AG08396 (cell line): ENCODE results near the gene GRM1.

ENCODE experiments used
- DNase-seq: peaks from one replicate; pipeline ENCODE4 v3.0.0; 2012; ENCODE audit warnings: low spot score, mixed read lengths

The GRM1 gene

DNA sequence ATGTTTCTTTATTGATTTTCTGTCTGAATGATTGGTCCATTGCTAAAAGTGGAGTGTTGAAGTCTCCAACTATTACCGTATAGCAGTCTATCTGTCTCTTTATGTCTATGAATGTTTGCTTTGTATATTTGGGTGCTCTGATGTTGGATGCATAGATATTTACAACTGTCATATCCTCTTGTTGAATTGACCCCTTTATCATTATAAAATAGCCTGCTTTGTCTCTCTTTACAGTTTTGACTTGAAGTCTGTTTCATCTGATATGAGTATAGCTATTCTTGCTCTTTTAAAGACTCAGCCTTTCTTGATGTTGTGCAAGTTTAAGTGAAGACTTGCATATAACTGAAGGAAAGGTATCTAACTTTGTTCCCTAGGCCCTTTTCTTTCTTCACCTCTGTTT is 341.0 kb downstream of the GRM1 start:
- DNase-seq = no peak

- DNase-seq = no peak
These were observed 352.6 kb downstream of the GRM1 start for GRCh38 chr6:146381486-146381885.

DNA sequence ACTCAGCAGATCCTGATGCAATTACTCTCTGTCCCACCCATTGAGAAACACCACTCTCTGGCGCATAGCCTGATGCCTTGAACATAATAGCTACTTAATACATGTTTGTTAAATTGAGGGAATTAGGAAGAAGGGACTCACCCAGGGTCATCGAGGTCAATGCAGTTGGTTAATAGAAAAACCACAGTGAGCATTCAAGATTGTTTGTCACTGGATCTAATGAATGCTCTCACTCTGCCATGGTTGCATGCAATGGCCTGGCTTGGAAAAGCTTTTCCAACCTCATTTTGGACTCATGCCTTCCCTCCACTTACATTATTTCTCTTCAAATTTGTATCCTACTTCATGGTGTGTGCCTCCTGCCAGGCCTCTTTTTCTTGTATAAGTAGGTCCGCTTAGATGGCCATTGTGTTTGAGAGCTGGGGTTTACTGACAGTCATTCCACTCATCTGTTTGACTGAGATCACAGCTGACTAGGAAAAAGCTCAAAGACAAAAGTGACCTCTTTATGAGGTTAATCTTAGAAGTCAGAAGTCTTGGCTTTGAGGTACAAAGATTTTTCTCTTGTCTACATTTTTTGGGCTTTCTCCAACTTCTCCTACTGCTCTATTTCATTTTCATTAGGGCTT is 360.0 kb downstream of the GRM1 start:
- DNase-seq = no peak

GRCh38 chr6:146389740-146390139 is 360.9 kb downstream of the GRM1 start:
- no peak for DNase-seq

- no peak for DNase-seq
These were observed 368.8 kb downstream of the GRM1 start for GRCh38 chr6:146397638-146398037.

DNA sequence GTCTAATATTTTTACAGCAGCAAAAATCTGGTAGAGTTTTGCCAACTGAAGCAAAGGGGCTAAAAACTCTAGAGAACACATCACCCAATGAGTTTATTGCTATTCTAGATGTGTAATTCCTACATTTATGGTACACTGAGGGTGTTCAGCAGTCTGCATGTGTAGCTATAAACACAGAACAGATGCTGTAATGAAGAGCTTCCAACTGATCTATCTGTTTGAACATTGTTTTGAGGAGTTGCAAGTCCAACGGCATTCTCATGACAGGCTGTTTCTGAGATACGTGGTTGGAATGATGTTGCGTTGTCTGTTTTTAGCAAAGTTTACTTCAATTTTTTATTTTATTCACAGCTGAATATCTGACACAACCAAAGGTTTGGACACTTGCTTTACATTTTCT is 373.6 kb downstream of the GRM1 start:
- no peak for DNase-seq

- DNase-seq = no peak
These were observed 379.7 kb downstream of the GRM1 start for GRCh38 chr6:146408583-146408982.

DNA sequence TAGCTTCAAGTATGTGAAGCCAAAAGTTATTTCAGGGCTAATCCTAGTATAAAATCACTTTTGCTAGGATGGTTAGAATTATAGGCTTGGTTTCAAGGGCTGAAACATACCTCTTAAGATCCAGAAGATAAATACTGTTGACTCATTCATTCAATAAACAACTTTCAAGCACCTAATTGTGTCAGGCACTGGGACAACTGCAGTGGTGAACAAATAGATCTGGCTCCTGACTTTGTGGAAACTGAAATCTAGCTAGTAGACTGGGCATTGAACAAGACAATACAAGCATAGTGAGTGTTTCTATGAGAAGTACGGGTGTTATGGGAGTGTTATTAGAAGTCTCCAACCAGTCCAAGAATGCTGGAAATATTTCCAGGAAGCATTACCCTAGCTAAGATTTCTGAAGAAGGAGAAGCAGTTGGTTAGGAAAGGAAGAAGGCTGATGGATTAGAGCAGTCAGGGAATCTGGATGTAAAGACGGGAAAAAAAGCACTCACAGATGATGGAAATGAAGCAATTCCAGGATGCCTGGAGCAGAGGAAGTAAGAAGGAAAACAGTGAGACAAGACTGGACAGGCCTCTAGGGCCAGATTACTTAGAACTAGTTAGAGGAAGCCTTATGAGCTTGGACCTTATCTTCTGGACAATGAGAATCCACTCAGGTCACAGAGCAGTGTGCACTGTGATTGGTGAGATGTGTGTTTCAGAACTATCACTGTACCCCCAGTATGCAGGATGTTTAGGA is 382.2 kb downstream of the GRM1 start:
- no peak for DNase-seq

- no peak for DNase-seq
These were observed 390.7 kb downstream of the GRM1 start for GRCh38 chr6:146419576-146419975.

- DNase-seq = no peak
These were observed 391.4 kb downstream of the GRM1 start for GRCh38 chr6:146420255-146420654.

- DNase-seq = no peak
These were observed 394.0 kb downstream of the GRM1 start for GRCh38 chr6:146422789-146423375.

- no peak for DNase-seq
These were observed 394.6 kb downstream of the GRM1 start for GRCh38 chr6:146423452-146423851.

DNA sequence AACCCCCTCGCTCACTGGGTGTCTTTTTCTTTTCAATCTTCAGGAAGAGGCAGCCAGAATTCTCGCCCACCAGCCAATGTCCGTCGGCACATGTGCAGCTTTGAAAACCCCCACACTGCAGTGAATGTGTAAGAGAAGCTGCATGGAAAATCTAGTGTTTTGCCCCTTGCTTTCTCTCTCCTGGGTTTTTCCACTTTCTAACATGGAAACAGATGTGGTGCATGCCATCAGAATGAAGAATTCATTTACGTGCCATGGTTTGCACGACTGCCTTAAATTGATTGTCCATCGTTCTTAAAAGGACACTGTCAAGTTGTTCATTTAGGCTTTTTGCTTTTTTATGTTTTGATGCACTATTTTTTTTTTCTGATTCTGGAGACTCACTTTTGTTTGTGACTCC is 397.7 kb downstream of the GRM1 start:
- no peak for DNase-seq

DNA sequence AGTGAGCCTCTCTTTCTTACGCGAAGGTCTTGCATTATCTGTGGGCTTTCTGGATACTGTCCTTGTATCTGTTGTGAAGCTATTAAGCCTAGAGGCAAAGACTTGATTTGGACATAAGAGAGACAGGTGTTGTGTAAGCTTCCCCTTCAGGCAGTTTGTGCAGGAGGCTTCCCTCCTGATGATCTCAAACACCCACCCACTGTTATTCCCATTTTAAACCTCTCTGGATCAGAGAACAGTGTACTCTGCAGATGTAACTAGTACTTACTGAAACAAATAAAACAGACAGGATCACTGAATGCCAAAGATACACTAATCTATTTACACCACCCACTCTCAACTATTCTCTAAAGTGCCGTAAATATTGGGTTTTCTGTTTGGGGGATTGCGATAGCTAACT is 401.0 kb downstream of the GRM1 start:
- DNase-seq = no peak

DNA sequence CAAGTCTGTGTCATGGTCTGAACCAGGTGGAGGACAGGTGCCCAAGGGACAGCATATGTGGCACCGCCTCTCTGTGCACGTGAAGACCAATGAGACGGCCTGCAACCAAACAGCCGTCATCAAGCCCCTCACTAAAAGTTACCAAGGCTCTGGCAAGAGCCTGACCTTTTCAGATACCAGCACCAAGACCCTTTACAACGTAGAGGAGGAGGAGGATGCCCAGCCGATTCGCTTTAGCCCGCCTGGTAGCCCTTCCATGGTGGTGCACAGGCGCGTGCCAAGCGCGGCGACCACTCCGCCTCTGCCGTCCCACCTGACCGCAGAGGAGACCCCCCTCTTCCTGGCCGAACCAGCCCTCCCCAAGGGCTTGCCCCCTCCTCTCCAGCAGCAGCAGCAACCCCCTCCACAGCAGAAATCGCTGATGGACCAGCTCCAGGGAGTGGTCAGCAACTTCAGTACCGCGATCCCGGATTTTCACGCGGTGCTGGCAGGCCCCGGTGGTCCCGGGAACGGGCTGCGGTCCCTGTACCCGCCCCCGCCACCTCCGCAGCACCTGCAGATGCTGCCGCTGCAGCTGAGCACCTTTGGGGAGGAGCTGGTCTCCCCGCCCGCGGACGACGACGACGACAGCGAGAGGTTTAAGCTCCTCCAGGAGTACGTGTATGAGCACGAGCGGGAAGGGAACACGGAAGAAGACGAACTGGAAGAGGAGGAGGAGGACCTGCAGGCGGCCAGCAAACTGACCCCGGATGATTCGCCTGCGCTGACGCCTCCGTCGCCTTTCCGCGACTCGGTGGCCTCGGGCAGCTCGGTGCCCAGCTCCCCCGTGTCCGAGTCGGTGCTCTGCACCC is 405.2 kb downstream of the GRM1 start:
- DNase-seq = no peak

DNA sequence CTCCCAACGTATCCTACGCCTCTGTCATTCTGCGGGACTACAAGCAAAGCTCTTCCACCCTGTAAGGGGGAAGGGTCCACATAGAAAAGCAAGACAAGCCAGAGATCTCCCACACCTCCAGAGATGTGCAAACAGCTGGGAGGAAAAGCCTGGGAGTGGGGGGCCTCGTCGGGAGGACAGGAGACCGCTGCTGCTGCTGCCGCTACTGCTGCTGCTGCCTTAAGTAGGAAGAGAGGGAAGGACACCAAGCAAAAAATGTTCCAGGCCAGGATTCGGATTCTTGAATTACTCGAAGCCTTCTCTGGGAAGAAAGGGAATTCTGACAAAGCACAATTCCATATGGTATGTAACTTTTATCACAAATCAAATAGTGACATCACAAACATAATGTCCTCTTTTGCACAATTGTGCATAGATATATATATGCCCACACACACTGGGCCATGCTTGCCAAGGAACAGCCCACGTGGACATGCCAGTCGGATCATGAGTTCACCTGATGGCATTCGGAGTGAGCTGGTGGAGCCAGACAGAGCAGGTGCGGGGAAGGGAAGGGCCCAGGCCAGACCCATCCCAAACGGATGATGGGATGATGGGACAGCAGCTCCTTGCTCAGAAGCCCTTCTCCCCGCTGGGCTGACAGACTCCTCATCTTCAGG is 406.0 kb downstream of the GRM1 start:
- DNase-seq = no peak

GRCh38 chr6:146441907-146442306 is 413.0 kb downstream of the GRM1 start:
- no peak for DNase-seq

GRCh38 chr6:146444189-146444588 is 415.3 kb downstream of the GRM1 start:
- no peak for DNase-seq

DNA sequence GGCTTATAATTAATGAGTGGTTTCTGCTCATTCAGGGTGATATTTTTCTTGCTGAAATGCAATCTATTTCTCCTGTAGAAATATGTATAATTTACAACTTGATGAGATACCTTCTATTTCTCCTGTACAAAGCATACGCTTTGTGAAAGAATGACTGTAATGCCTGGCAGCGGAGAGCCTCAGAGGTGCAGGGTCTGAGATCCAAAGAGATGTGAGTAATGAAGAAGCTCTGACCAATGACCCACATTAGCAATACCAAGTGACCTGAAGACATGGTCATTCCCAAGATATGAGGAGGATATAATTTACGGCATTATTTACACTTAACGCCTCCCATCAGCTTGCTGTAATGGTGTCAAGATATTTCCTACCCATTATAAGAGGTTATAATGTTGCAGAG is 416.4 kb downstream of the GRM1 start:
- no peak for DNase-seq

GRCh38 chr6:146456886-146457285 is 428.0 kb downstream of the GRM1 start:
- DNase-seq = no peak

DNA sequence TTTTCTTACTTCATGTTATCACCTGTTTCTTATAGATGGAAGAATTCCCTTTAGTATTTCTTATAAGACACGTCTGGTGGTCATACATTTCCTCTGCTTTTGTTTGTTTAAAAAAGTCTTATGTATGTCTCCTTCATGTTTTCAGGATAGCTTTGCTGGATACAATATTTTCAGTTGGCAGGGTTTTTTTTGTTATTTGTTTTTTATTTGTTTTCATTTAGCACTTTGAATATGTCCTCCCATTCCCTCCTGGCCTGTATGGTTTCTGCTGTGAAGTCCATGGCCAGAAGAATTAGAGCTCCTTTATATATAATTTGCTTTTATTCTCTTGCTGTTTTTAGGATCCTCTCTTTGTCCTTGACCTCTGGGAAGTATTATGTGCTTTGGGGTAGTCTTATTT is 432.1 kb downstream of the GRM1 start:
- no peak for DNase-seq
